H9 (cell line): ENCODE measurements around the gene NSFL1C. TPM values are rescaled to one million over a fixed set of nuclear protein-coding genes. Genes with fewer than 3 reads are reported as not detected.
A peak's percentile ranks its signal among the peaks of the same experiment; 100 is the strongest.

Source experiments
- DNase-seq: peaks from one replicate; pipeline ENCODE4 v3.0.0-alpha.2; 2017
- H2AFZ ChIP-seq: one replicate; pipeline ENCODE4 v1.6.1; 2013; ENCODE audit warnings: mild to moderate bottlenecking, low read length, control low read depth, moderate library complexity
- H2AK5ac ChIP-seq: 2 replicates; pipeline ENCODE4 v1.6.1; 2013; ENCODE audit warnings: low read length, control low read depth, mixed read lengths; ENCODE audit not compliant: insufficient read length
- H2BK120ac ChIP-seq: one replicate; pipeline ENCODE4 v1.6.1; 2013; ENCODE audit warnings: low read depth, mild to moderate bottlenecking, low read length, control low read depth, inconsistent platforms; ENCODE audit not compliant: poor library complexity, severe bottlenecking
- H2BK12ac ChIP-seq: 2 replicates; pipeline ENCODE4 v1.6.1; 2013; ENCODE audit warnings: low read length, control low read depth, mixed read lengths, low read depth; ENCODE audit not compliant: insufficient read length
- H2BK15ac ChIP-seq: 2 replicates; pipeline ENCODE4 v1.6.1; 2013; ENCODE audit warnings: low read depth, low read length, control low read depth
- H2BK20ac ChIP-seq: one replicate; pipeline ENCODE4 v1.6.1; 2013; ENCODE audit warnings: low read depth, mild to moderate bottlenecking, low read length, control low read depth, inconsistent platforms; ENCODE audit not compliant: poor library complexity, severe bottlenecking
- H2BK5ac ChIP-seq: 2 replicates; pipeline ENCODE4 v1.6.1; 2013; ENCODE audit warnings: low read length, control low read depth, mixed read lengths; ENCODE audit not compliant: insufficient read length
- H3K14ac ChIP-seq: 2 replicates; pipeline ENCODE4 v1.6.1; 2013; ENCODE audit warnings: low read length, control low read depth; ENCODE audit not compliant: insufficient read depth
- H3K18ac ChIP-seq: 2 replicates; pipeline ENCODE4 v1.6.1; 2013; ENCODE audit warnings: low read depth, mild to moderate bottlenecking, mixed read lengths, low read length, control low read depth; ENCODE audit not compliant: insufficient read length
- H3K23ac ChIP-seq: 2 replicates; pipeline ENCODE4 v1.6.1; 2013; ENCODE audit warnings: low read length, control low read depth, mixed read lengths, low read depth; ENCODE audit not compliant: insufficient read length
- H3K23me2 ChIP-seq: 2 replicates; pipeline ENCODE4 v1.6.1; 2013; ENCODE audit warnings: low read depth, mild to moderate bottlenecking, mixed read lengths, low read length, control low read depth; ENCODE audit not compliant: insufficient read length, poor library complexity, severe bottlenecking
- H3K27ac ChIP-seq: 2 replicates; pipeline ENCODE4 v1.5.1; 2013; ENCODE audit warnings: low read length, control low read depth, mixed read lengths, low read depth; ENCODE audit not compliant: insufficient read length
- H3K27me3 ChIP-seq: 2 replicates; pipeline ENCODE4 v1.6.1; 2013; ENCODE audit warnings: low read length, control low read depth, inconsistent platforms; ENCODE audit not compliant: insufficient read depth
- H3K4ac ChIP-seq: 2 replicates; pipeline ENCODE4 v1.6.1; 2013; ENCODE audit warnings: low read depth, mild to moderate bottlenecking, control low read depth, inconsistent platforms, low read length, moderate library complexity
- H3K4me1 ChIP-seq: 2 replicates; pipeline ENCODE4 v1.6.1; 2013; ENCODE audit warnings: low read length, control low read depth, inconsistent platforms; ENCODE audit not compliant: insufficient read depth
- H3K4me2 ChIP-seq: 2 replicates; pipeline ENCODE4 v1.6.1; 2013; ENCODE audit warnings: low read length, control low read depth, mixed read lengths; ENCODE audit not compliant: insufficient read length, insufficient read depth
- H3K56ac ChIP-seq: 2 replicates; pipeline ENCODE4 v1.6.1; 2013; ENCODE audit warnings: low read depth, mild to moderate bottlenecking, mixed read lengths, low read length, control low read depth; ENCODE audit not compliant: insufficient read length
- H3K79me1 ChIP-seq: 2 replicates; pipeline ENCODE4 v1.6.1; 2013; ENCODE audit warnings: low read depth, mild to moderate bottlenecking, moderate library complexity, low read length, control low read depth, inconsistent platforms; ENCODE audit not compliant: insufficient read depth, poor library complexity, severe bottlenecking
- H3K79me2 ChIP-seq: 2 replicates; pipeline ENCODE4 v1.6.1; 2013; ENCODE audit warnings: low read length, control low read depth, inconsistent platforms; ENCODE audit not compliant: insufficient read depth
- H3K9ac ChIP-seq: 2 replicates; pipeline ENCODE4 v1.6.1; 2013; ENCODE audit warnings: low read length, control low read depth, mixed read lengths; ENCODE audit not compliant: insufficient read length; ENCODE audit errors: extremely low read depth
- H3K9me3 ChIP-seq: one replicate; pipeline ENCODE4 v1.6.1; 2013; ENCODE audit warnings: low read depth, low read length, inconsistent platforms; ENCODE audit not compliant: control insufficient read depth
- H3T11ph ChIP-seq: one replicate; pipeline ENCODE4 v1.6.1; 2013; ENCODE audit warnings: mild to moderate bottlenecking, low read length, control low read depth, inconsistent platforms
- H4K20me1 ChIP-seq: one replicate; pipeline ENCODE4 v1.6.1; 2013; ENCODE audit not compliant: control insufficient read depth, insufficient read length, insufficient read depth
- H4K5ac ChIP-seq: 2 replicates; pipeline ENCODE4 v1.6.1; 2013; ENCODE audit warnings: low read depth, mild to moderate bottlenecking, mixed read lengths, low read length, control low read depth; ENCODE audit not compliant: insufficient read length
- H4K8ac ChIP-seq: replicated peaks from 2 replicates; pipeline ENCODE4 v1.6.1; 2013; ENCODE audit warnings: low read length, control low read depth, mixed read lengths, low read depth; ENCODE audit not compliant: insufficient read length
- H4K91ac ChIP-seq: 2 replicates; pipeline ENCODE4 v1.6.1; 2013; ENCODE audit warnings: low read depth, mild to moderate bottlenecking, moderate library complexity, mixed read lengths, low read length, control low read depth; ENCODE audit not compliant: insufficient read length
- H3K27ac Mint-ChIP-seq, 3 experiments: 2 replicates in 2 of 3; 3 replicates in 1 of 3; pipeline ENCODE4 v1.8.0; 2020 to 2021; ENCODE audit warnings: mixed read lengths in 3 of 3, mild to moderate bottlenecking in 1 of 3, moderate library complexity in 1 of 3
- H3K27me3 Mint-ChIP-seq: 2 replicates; pipeline ENCODE4 v1.8.0; 2021; ENCODE audit warnings: low read depth, mild to moderate bottlenecking, moderate library complexity, mixed read lengths
- H3K36me3 Mint-ChIP-seq, 3 experiments: 2 replicates in 2 of 3; 3 replicates in 1 of 3; pipeline ENCODE4 v1.8.0; 2020 to 2021; ENCODE audit warnings: low read depth in 3 of 3, mixed read lengths in 3 of 3; ENCODE audit not compliant: insufficient read depth in 1 of 3
- H3K4me1 Mint-ChIP-seq, 2 experiments: 2 replicates each; pipeline ENCODE4 v1.8.0; 2020; ENCODE audit warnings: mixed read lengths in 2 of 2
- H3K4me3 Mint-ChIP-seq, 2 experiments: 2 replicates in 1 of 2; 3 replicates in 1 of 2; pipeline ENCODE4 v1.8.0; 2020 to 2021; ENCODE audit warnings: mild to moderate bottlenecking in 2 of 2, mixed read lengths in 2 of 2, moderate library complexity in 1 of 2
- H3K9me3 Mint-ChIP-seq, 2 experiments: 2 replicates in 1 of 2; 3 replicates in 1 of 2; pipeline ENCODE4 v1.8.0; 2020; ENCODE audit warnings: mild to moderate bottlenecking in 2 of 2, mixed read lengths in 2 of 2, moderate library complexity in 1 of 2
- WGBS: extraction: QIAGEN DNeasy Blood & Tissue Kit; methylation state at CpG from one replicate; pipeline ENCODE4 v1.1.7; 2013; ENCODE audit warnings: missing lambda C conversion rate, low lambda C conversion rate, mixed read lengths; ENCODE audit not compliant: insufficient read length; ENCODE audit errors: extremely low coverage; 5-methylcytosine and 5-hydroxymethylcytosine counted together
- total RNA-seq: library from RNA; stranded (reverse); gene quantifications from 2 replicates; pipeline ENCODE4 v1.2.1, GENCODE V29; 2021
- TF ChIP-seq, protein P1 (sequence below): fragments of 200-600 bp; sonication (generic); conservative IDR thresholded peaks from 3 replicates; pipeline ENCODE4 v1.8.0; 2021; ENCODE audit warnings: antibody characterized with exemption, mild to moderate bottlenecking

Gene NSFL1C
- total RNA-seq, 1 experiment from 2014 or later = 81.8 TPM

DNA sequence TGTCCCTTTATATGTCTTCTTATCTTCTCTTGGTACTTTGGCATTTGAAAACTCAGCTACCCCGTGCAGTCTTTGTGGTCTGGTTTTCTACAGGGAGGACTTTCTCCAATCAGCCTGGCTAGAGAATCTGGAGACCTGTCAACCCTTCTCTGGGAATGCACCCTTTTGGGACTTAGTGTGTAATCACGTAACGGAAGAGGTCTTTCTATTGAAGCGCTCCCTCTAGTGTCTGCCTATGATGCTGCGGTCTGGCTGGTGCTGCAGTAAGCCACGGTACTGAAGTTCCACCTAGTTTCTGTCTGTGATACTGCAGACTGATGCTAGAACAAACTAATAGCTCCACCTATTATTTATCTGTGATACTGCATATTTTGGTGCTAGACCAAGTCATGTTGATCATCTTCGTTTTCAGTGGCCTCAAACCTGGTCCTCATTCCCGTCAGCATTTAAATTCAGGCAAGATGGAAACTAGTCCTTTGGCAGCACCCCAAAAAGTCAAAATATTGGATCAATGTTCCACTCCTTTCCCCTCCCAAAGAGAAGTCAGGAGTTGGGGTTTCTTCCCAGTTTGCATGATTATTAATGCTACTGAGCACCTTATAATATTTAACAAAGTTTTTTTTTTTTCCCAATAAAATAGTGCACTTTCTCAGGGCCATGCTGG lies 37.0 kb upstream of the NSFL1C start:
- Histone ChIP-seq H3K9ac (no peak overlapping the region), H4K8ac (no peak overlapping the region), H3K27ac (no peak overlapping the region), H2BK20ac (no peak overlapping the region), H3K4me2 (no peak overlapping the region), H3K56ac (no peak overlapping the region), H3K23me2 (no peaks in the 10 kb centered on the region), H3K79me1 (no peaks in the 10 kb centered on the region), H2BK120ac (no peak overlapping the region), H2BK12ac (no peak overlapping the region), H3T11ph (no peak overlapping the region), H3K79me2 (no peaks in the 10 kb centered on the region), H3K18ac (no peak overlapping the region), H3K9me3 (no peaks in the 10 kb centered on the region), H2BK15ac (no peak overlapping the region), H4K5ac (no peak overlapping the region), H3K27me3 (no peaks in the 10 kb centered on the region), H3K4me1 (no peaks in the 10 kb centered on the region), H2AFZ (no peak overlapping the region), H3K4ac (no peak overlapping the region), H2BK5ac (no peak overlapping the region), H2AK5ac (no peak overlapping the region), H3K23ac (no peak overlapping the region), H3K14ac (no peak overlapping the region), H4K91ac (no peak overlapping the region), H4K20me1 (no peaks in the 10 kb centered on the region)
- TF ChIP-seq, protein P1, sequence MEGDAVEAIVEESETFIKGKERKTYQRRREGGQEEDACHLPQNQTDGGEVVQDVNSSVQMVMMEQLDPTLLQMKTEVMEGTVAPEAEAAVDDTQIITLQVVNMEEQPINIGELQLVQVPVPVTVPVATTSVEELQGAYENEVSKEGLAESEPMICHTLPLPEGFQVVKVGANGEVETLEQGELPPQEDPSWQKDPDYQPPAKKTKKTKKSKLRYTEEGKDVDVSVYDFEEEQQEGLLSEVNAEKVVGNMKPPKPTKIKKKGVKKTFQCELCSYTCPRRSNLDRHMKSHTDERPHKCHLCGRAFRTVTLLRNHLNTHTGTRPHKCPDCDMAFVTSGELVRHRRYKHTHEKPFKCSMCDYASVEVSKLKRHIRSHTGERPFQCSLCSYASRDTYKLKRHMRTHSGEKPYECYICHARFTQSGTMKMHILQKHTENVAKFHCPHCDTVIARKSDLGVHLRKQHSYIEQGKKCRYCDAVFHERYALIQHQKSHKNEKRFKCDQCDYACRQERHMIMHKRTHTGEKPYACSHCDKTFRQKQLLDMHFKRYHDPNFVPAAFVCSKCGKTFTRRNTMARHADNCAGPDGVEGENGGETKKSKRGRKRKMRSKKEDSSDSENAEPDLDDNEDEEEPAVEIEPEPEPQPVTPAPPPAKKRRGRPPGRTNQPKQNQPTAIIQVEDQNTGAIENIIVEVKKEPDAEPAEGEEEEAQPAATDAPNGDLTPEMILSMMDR = peak; percentile 98
- Mint-ChIP-seq H3K36me3 (peaks cover 2 to 12% (median 3%) of the 10 kb centered on the region in 3 experiments; a peak in 3 of 7 replicates), H3K27ac (no peak overlapping the region), H3K4me1 (peaks cover 21 to 30% of the 10 kb centered on the region in 2 experiments), H3K4me3 (no peak overlapping the region), H3K27me3 (peaks cover 19% of the 10 kb centered on the region), H3K9me3 (peaks cover 11 to 12% of the 10 kb centered on the region in 2 experiments)
- DNase-seq = peak; percentile 88
- no CpG with 5 or more reads among the region's 8 CpGs for WGBS
